Measurements from ENCODE around the gene TACR1. TPM values are rescaled to one million over a fixed set of nuclear protein-coding genes. Genes with fewer than 3 reads are reported as not detected.
"Not testable (repeated sequence)": the region's sequence is repeated elsewhere in the genome, so short reads cannot be mapped to it uniquely, and the experiment has no call there.

The TACR1 gene
- total RNA-seq, 1 donor from 2014 or later, result 0.03 TPM

DNA sequence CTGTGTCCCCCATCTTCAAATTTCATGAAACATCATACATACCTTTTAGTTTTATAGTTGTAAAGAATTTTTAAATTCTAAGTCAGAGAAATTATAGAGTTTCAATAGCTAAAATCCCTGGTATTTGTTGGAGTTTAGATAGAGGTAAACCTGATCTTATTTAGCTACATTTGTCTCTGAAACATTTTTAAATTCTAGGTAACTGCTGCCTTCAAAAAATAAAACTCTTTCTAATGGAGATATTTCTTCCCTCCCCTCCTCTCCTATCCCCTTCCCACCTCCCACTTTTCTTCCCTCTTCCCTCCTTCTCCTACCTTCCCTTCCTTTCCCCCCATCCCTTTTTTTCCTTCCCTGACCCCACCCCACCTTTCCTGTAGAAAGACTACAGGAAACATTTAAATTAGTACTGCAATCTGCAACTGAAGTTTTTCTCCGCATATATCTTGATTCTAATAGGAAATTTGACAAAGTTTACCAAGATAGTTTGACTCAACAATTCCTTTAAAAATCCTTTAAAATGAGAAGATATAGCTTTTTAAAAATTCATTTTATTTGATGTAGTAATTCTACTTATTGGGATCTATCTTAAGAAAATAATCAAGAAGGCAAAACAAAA is 4.1 kb downstream of the TACR1 start:
- DNase-seq (ENCODE audit: low spot score) (no peak), ATAC-seq (no peak)

DNA sequence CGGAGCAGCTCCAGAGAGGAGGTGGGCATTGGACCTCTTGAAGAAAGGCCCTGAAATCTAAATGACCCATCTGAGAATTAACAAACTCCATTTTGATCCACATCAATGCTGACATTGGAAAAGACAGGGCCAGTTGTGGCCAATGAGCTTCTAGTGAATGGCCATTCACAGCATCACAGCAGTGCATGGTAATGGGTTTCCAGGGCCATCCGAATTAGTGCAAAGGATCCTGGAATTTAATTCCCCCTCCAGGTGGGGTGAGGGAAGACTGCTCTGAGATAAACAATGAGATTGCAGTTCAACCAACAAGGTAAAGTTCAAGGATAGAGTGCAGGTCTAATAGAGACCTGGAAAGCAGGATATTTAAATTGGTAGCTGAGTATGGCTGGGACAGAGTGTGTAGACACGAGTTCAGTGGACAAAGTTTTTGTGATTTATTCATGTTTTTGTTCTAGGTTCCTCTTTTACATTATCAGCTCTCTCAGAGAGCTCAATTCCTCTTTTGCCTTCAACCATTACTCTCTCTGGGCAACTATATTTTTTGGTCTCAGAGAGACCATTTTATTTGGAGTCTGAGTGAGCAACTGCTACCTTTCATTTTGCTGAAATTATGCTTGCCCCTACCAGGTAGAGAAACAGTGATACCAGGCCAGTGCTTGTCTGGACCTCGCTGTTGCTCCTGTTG is 5.0 kb downstream of the TACR1 start:
- DNase-seq (ENCODE audit: low spot score), result no peak
- ATAC-seq, result no peak

DNA sequence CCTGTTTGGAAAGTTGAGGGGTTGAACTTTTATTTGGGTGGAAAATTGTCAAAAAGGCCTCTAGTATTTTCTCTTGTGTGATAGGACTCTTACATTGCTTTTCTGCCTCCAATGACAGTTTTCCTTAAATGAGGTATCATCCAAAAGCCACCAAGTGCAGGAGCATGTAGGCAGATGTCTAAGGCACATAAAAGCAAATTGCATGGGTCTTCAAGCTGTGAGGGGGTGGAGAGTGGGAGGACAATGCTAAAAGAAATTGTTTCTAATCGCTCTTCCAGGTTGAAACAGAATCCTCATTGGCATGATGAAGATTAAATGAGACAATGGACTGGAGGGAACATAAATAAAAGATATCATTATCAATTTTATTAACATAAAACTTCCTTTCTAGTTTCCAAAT is 6.8 kb downstream of the TACR1 start:
- no peak for DNase-seq (ENCODE audit: low spot score)
- no peak for ATAC-seq

DNA sequence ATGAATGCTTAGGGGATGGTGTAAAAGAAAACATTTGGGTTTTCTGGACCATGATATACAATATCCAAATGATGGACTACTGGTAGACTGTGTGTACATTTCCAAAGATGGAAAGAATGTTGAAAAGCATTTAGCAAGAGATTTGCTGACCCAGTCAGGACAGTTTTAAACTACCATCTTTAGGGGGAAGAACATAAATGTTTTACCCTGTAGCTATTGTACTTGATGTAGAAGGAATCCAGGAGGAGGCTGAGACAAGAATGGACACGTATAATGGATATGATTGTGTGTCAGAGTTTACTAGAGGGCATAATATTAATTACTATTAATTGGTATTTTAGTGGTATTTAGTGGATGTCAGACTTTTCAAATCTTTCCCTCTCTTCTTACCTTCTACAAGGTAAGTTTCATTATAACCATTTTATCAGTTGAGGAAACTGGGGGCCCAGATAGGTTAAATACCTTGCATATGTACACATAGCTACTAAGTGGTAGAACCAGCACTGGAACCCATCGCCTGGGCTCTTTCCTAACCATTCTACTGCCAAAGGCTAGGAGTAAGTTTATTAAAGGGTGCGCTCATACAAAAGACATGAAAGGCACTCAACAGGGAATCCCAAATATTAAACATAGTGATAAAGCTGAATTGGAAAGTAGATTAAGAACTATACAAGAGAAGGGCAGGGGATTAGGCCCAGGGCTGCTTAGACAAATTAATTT is 8.9 kb downstream of the TACR1 start:
- DNase-seq (ENCODE audit: low spot score), result no peak

DNA sequence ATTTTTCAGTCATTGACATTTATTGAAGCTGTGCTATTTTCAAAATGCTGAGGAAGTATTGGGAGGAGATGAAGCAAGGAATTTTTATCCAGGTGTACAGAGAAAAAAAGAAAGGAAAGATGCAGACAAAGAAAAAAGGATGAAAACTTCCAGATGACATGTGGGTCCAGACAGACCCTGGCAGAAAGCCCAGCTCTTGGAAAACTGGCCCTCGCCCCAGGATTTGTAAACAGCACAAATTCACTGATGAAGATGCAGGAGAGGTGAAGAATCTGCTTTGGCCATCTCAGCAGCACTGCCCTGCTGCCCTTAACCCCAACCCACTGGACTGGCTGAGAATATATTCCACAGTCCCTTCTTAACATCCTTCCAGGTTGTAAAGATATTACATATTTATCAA is 12.5 kb downstream of the TACR1 start:
- ATAC-seq (no peak), DNase-seq (ENCODE audit: low spot score) (no peak)

More for the DNA sequence above, 8.9 kb downstream of the TACR1 start:
- no peak for ATAC-seq

DNA sequence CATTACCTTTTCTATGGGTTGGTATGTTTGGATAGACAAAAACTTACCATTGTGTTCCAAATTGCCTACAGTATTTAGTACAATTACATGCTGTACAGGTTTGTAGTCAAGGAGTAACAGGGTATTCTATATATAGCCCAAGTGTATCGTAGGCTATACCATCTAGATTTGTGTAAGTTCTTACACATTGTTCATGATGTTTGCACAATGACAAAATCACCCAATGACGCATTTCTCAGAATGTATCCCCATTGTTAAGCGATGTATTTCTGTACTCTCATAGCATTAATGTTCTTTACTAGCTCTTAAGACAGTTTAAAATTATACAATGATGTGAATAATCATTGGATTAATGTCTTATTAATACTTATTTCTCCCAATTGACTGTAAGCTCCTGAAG is 16.7 kb downstream of the TACR1 start:
- DNase-seq (ENCODE audit: low spot score) (no peak), ATAC-seq (no peak)

DNA sequence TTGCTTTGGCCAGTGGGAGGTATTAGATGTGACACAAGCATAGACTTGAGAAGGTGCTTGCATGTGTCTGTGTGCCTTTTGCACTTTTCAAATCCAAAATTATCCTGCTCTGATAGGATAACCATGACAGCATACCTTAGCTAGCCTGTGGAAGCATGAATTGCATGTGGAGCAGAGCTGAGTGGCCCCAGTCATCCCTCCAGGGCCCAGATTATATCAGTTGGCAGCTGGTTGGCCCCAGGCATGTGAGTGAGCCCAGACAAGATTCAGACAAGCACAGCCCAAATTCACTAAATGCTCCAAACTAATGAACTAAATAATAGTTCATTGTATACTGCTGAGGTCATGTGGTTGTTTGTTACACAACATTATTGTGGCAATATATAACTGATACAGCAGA is 18.8 kb downstream of the TACR1 start:
- DNase-seq (ENCODE audit: low spot score), result no peak
- ATAC-seq, result no peak

DNA sequence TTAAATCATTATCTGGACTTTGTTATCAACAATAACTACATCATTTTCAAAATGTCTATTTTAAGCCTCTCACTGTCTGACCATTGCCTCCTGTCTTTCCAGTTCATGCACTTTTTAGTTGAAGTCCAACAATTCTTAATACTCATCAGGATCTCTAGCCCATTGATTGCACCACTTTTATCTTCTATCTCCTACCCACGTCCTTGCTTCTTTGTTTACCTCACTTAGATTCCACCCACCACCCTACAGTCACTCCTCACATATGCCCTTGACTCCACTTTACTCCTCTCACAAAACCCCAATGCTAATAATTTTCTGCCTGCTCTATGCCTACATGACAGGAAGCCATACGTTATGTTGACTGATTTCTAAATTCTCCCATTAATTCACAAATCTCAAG is 21.9 kb downstream of the TACR1 start:
- DNase-seq (ENCODE audit: low spot score), result no peak
- no peak for ATAC-seq

DNA sequence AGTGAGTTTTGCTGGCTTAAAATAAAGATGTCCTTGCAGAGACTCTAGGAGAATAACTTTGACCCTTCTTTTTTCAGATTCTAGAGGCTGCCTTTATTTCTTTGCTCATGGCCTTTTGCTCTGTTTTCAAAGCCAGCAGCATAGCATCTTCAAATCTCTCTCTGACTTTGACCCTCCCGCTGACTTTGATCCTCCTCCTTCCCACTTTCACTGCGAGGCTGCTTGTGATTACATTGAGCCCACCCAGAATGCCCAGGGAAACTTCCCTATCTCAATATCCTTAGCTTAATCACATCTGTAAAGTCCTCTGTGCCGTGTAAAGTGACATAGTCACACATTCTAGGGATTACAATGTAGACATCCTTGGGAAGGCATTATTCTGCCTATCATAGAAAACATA is 23.9 kb downstream of the TACR1 start:
- ATAC-seq (no peak), DNase-seq (ENCODE audit: low spot score) (no peak)

DNA sequence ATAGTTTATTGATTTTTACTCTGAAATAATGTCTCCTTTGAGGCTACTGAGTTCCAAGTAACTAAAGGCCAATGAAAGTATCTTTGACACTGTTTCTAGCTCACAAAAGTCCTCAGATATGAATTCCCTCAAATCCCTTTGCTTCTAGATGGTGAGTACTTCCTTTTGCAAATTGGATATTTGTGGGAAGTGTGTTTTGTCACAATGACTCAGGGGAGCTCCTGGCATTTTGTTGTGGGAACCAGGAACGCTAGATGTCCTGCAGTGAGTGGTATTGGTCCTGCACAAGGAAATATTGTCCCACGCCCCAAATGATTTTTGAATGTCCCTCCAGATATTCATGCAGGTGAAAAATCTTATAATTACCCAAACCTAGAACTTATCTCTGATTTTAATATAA is 24.3 kb downstream of the TACR1 start:
- ATAC-seq, result no peak
- DNase-seq (ENCODE audit: low spot score), result no peak

DNA sequence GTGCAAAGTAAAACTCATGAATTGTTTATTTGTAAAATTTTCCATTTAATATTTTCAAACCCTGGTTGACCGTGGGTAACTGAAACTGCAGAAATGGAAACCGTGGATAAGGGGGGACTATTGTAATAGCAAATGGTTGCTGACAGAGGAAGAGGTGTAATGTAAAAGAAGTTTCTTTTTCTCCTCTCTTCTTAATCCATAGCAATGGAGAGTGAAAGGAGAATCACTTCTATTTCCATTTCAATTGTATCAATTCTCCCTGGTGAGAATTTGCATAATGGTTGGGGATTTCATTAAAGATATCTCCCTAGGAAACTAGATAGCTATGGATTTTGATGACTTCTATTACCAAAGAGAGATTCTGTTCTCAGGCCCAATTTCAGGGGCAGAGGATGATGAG is 24.8 kb downstream of the TACR1 start:
- DNase-seq (ENCODE audit: low spot score) (no peak), ATAC-seq (no peak)

DNA sequence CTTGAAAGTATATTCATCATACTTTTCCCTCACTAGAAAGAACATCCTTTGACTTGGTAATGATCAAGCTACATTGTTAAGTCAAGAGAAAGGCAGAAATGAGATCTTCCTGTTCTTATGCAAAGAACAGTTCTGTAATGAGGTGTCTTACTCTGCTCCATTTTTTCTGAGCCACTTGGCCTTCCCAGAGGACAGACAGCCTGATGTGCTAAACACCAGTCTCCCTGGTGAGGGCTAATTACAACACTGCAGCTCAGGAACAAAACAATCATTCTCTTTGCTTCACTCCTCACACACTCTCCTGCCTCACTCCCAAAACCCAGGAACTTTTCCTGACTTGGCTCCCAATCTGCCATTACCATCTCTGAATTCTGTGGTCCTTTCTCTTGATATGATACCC is 25.6 kb downstream of the TACR1 start:
- ATAC-seq (no peak), DNase-seq (ENCODE audit: low spot score) (no peak)

DNA sequence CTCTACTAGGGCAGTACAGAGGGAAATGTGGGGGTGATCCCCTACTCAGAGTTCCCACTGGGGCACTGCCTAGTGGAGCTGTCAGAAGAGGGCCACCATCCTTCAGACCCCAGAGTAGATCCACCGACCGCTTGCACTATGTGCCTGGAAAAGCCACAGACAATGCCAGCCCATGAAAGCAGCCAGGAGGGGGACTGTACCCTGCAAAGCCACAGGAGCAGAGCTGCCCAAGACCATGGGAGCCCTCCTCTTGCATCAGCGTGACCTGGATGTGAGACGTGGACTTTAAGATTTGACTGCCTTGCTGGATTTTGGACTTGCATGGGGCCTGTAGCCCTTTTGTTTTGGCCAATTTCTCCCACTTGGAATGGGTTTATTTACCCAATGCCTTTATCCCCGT is 27.9 kb downstream of the TACR1 start:
- DNase-seq (ENCODE audit: low spot score); ATAC-seq: not testable (repeated sequence)

DNA sequence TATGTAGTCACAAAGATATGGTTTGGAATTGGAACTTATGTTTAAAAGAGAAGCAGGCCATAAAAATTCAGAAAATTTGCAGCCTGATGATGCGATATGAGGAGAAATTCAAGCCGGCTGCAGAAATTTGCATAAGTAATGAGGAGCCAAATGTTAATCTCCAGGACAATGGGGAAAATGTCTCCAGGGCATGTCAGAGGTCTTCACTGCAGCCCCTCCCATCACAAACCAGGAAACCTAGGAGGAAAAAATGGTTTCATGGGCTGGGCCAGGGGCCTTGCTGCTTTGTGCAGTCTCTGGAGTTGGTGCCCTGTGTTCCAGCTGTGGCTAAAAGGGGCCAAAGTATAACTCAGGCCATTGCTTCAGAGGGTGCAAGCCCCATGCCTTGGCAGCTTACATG is 28.4 kb downstream of the TACR1 start:
- ATAC-seq (no peak), DNase-seq (ENCODE audit: low spot score) (no peak)

DNA sequence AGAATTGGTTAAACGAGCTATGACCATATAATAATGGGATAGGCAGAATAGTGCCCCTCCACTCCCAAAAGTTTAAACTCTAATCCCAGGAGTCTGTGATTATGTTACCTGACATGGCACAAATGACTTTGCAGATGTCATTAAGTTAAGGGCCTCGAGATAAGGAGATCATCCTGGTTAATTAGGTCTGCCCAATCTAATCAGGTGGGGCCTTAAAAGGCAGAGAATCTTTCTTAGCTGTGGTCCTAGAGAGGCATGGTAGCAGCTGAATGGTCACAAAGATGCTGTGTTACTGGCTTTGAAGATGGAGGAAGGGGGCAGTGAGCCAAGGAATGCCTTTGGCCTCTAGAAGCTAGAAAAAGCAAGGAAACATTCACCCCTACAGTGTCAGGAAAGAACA is 31.1 kb downstream of the TACR1 start:
- DNase-seq (ENCODE audit: low spot score), result no peak
- no peak for ATAC-seq

DNA sequence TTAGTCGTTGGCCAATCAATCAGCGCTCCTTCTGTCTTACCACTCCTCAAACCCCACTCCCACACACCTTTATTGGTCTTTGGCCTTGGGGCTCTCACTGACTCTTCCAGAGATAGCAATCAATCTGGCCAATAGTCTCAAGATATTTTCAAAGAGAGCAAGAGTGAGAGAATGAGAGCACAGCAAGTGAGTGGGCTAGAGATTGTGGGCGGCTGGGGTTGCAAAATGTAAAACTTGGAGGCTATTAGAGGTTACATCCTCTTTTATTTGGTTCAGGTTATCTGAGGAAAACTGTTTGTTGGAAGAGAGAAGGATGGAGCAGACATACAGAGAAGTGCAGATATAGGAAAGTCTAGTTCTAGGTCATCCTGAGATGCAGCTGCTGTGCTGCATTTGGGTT is 32.8 kb downstream of the TACR1 start:
- DNase-seq (ENCODE audit: low spot score), result no peak

DNA sequence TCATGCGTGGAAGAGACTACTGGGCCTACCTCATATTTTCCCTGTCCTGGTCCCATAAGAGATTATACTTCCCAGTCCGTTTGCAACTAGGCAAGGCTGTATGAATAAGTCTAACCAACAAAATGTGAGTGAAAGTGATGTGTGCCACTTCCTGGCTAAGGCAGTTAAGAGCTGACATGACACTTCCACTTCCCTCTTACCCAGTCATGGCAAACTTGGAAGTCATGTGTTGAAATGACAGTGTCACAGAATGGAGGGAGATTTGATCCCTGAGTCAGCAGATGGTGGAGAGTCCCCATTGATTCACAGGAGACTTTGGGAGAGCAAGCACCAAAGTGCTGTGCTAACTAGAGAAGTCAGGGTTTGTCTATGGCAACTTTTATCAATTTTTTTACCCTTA is 36.4 kb downstream of the TACR1 start:
- no peak for DNase-seq (ENCODE audit: low spot score)
- peak; percentile 16 for ATAC-seq

More for the DNA sequence above, 32.8 kb downstream of the TACR1 start:
- ATAC-seq, result no peak

DNA sequence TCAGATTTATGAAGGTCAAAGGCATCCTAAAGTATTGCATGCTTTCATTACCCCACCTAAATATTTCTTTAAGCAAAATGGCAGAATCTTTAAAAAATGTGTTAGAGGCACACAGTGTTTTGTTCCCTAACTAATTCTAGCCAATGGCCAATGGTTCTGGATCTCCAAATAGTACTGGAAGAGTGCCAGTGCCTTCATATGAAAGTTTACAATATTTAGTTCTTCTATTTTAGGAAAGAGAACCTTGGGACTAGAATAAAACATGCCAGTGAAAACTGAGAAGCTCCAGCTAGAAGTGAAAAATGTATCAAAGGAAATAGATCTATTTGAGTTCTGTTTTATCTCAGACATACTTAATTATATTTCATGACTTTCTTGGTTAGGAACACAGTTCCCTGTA is 37.1 kb downstream of the TACR1 start:
- DNase-seq (ENCODE audit: low spot score), result no peak
- no peak for ATAC-seq

DNA sequence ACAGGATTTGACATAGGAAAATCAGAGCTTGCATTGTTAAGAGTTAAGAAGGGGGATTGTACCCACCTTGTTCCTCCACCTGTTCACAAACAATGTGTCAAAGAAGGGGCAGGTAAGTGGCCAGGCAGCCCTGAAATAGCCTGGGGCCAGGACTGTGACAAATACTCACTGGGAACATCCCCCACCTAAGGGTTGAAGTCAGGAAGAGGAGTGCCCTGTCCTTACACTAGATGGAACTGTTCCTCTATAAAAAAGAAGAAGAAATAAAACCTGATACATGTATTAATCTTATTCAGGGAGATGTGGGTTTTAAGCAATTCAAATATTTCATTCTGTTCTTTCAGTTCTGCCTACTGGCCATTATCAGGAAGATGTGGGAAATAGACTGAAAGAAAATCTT is 41.9 kb downstream of the TACR1 start:
- DNase-seq (ENCODE audit: low spot score) (no peak), ATAC-seq (no peak)

DNA sequence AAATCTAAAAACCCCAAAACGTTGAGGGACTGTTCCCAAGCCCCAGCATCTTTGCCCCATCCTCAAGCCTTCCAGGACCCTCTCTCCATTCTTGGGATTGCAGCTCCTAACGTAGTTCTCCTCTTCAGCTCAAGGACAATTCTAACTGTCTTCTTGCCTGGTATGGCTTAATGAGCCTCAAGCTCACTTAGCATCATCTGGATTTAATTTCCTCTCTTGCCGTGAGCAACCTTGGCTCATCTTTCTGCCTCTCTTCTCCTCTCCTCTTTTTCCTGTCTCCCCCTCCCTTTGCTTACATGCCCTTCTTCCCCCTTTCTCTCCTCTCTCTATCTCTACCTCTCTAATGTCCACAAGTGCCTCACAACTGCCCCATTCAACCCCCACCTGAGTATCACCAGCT is 44.2 kb downstream of the TACR1 start:
- DNase-seq (ENCODE audit: low spot score), result no peak
- no peak for ATAC-seq

DNA sequence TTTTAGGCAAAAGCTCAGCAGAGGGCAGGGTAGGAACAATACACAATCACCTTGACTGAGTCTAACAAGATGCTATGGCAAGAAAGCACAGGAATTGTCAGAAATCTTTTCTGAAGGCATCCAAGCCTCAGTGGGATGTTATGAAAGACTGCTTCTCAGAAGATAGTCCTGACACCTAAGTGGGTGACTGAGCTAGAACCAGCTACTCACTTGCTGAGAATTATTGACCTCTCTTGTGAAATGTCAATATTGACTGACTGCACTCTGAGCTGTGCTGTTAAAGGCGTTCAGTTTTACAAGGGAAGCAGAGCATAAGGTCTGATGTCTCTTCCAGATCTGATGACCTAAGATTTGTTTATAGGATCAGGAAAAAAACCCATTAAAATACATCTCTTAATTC is 46.1 kb downstream of the TACR1 start:
- DNase-seq (ENCODE audit: low spot score) (no peak), ATAC-seq (peak; percentile 97)

DNA sequence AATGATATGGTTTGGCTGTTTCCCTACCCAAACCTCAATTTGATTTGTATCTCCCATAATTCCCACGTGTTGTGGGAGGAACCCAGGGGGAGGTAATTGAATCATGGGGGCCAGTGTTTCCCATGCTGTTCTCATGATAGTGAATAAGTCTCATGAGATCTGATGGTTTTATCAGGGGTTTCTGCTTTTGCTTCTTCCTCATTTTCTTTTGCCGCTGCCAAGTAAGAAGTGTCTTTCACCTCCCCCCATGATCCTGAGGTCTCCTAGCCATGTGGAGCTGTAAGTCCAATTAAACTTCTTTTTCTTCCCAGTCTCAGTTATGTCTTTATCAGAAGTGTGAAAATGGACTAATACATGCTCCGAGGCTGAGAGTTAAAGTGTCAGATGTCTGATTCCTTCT is 47.1 kb downstream of the TACR1 start:
- not testable (repeated sequence) for ATAC-seq; DNase-seq (ENCODE audit: low spot score)
